GM06990 (cell line): ENCODE results near the gene DDR1.

Experiments
- DNase-seq: peaks from one replicate; pipeline ENCODE4 v3.0.0-alpha.2; 2011; ENCODE audit not compliant: insufficient read length; ENCODE audit errors: extremely low read depth
- H3K27me3 ChIP-seq: replicated peaks from 2 replicates; pipeline ENCODE4 v1.6.0; 2011; ENCODE audit warnings: low read length; ENCODE audit not compliant: control insufficient read depth, insufficient read depth
- H3K36me3 ChIP-seq: 2 replicates; pipeline ENCODE4 v1.5.1; 2011; ENCODE audit warnings: low read length; ENCODE audit not compliant: control insufficient read depth, insufficient read depth
- H3K4me3 ChIP-seq: replicated peaks from 2 replicates; pipeline ENCODE4 v1.5.1; 2011; ENCODE audit warnings: low read depth, mild to moderate bottlenecking, control low read depth, low read length
- CTCF ChIP-seq: IDR thresholded peaks from 2 replicates; pipeline ENCODE4 v1.5.1; 2011; ENCODE audit warnings: low read length, control low read depth, mild to moderate bottlenecking, inconsistent platforms; ENCODE audit not compliant: insufficient read depth, poor library complexity, severe bottlenecking

The DDR1 gene

DNA sequence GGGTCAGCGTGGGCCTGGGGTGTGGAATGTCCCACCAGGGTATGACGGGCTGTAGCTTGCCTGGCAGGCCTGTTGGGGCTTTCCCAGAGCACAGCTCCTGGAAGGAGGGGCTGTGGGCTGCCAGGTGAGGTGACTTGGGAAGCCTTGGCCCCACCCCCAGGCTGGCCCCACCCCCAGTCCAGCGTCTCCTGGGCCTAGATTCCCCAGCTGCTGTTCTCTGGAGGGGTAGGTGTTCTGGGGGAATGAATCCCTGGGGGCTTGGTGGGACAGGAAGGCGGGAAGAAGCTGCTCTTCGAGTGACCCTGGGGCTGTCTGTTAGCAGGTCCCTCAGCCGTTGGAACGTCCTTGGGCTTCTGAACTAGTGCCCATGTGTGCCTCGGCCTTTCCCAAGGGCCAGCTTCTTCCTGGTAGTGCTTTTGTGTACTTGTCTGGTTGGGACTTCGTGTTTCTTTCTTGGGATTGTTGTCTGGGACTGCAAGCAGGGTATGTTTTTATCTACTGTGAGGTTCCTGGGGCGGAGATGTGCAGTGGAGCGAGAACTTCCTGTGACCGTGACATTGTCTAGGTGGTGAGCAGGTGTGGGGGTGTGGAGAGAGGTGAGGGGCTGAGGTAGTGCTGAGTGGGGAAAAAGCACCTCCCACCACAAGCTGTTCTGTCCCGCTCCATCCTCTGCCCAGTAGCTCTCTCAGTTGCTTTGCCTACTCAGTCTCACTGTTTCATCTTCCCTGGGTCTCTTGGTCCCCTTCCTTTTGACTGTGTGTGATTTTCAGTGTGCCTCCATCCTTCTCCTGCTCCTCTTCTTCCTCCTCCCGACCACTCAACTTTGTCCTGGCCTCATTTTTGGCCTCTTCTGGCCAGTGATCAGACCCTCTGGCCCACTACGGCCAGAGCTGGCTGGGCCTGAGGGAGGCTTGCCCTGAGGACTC, 1.3 kb upstream of the DDR1 start:
- TF ChIP-seq CTCF: no peak
- peak overlapping the region; percentile 48 for H3K4me3 ChIP-seq
- H3K36me3 ChIP-seq: no peaks in the 10 kb centered on the region
- H3K27me3 ChIP-seq: no peaks in the 10 kb centered on the region
- peak; percentile 62 for DNase-seq

DNA sequence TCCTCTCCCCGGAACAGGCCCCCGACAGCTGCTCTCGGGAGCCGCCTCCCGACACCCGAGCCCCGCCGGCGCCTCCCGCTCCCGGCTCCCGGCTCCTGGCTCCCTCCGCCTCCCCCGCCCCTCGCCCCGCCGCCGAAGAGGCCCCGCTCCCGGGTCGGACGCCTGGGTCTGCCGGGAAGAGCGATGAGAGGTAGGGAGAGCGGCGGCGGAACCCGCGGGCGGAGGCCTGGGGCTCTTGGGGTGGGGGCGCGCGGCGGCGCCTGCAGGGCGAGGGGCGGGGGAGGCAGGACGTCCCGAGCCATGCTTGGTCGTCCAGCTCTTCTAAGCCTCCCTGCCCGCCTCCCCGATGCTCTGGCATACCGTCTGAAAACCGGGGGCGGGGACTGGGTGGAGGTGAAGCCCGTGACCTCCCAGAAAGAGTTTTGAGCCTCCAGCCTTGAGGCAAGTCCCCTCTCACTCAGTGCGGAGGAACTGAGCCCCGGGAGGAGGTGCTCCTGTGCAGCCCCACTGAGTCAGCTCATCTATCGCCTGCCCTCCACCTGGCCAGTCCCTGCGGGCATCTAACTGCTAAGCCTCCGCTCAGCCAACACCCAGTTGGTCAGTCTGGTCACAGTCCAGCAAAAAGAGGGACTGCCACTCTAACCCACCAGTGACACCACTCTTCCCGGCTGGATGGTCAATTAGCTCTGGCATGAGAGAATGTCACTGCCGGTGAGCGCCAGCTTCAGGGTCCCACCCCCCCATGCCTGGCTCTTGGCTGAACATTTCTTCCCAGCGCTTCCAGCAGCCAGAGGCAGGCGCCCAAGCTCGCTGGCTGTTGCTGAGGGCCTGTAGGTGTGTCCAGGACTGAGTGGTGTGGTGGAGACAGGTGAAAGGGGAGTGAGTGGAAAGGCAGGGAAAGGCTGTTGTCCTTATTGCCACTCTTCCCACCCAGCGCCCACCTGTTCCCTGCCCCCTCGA, 482 bp downstream of the DDR1 start:
- H3K4me3 ChIP-seq: peak overlapping the region; percentile 67
- no peak for TF ChIP-seq CTCF
- peaks cover 1% of the 10 kb centered on the region; the same call in 1 of the 2 replicates for H3K36me3 ChIP-seq
- DNase-seq: peak; percentile 41
- no peaks in the 10 kb centered on the region for H3K27me3 ChIP-seq

DNA sequence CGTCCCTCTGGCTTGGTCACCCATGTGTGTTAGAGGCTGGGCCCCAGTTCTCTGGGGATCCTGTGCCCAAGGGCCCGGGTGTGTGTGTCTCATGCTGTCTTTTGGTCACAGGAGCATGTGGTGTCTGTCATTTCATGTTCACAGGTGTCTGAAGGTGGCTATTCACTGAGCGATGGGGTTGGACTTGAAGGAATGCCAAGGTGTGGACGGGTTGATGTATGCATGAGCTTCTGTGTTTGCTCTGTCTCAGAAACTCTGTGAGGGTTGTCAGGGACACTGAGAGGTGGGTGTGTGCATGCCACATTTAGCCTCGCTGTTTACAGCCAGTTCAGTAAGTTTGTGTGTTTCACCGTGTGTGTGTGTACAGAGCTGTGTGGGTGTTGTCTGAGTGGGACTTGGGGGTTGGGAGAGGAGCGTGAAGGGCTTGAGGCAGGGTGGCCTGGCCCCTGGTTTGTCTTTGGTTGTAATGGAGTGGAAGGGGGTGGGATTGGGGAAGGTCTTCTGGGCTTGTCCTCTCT, 1.2 kb downstream of the DDR1 start:
- Histone ChIP-seq H3K27me3 (no peaks in the 10 kb centered on the region), H3K4me3 (peak overlapping the region; percentile 67), H3K36me3 (peaks cover 5% of the 10 kb centered on the region)
- TF ChIP-seq CTCF: no peak
- DNase-seq: no peak

DNA sequence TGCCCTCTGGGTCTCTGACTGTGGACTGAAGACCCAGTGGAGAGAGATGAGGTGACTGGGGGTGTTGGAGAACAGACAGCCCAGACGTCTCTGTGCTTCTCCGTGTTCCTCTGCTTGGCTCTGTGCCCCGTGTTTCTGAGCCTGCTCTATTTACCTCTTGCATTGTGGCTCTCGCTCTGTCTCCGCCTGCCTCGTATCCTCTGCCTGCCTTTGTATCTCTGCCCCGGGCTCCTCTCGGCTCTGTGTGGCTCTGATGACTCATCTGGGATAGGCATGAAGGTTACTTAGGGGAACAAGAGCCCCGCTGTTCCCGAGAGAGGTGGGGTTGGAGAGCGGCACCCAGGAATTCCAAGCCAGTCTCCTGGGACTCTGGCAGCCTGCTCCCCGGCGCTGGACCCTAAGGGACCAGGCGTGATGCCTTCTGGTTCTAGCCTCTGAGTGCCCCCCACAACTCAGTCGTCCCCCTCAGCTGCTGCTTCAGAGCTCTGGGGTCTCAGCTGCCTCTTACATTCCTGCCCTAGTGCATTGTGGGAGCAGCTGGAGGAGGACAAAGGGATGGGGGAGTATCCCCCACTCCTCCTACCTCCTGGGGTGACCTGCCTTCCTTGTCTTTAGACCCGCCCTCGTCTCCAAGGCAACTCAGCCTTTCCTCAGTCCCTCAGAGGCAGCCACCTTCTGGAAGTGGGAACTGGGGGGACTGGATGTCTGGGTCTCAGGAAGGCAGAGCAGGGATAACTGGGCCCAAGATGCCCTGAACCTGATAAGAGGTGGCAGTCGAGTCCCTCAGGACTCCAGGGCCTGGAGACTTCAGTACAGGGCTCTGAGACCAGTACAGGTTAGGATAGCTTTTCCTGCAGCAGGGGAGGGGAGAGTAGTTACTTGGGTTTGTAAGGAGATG, 1.9 kb downstream of the DDR1 start:
- no peaks in the 10 kb centered on the region for H3K27me3 ChIP-seq
- no peak for TF ChIP-seq CTCF
- no peak overlapping the region for H3K4me3 ChIP-seq
- no peak for DNase-seq
- H3K36me3 ChIP-seq: peaks cover 10% of the 10 kb centered on the region

GRCh38 chr6:30886897-30887255, 2.6 kb downstream of the DDR1 start:
- H3K36me3 ChIP-seq: peaks cover 10% of the 10 kb centered on the region
- H3K27me3 ChIP-seq: no peaks in the 10 kb centered on the region
- no peak for TF ChIP-seq CTCF
- no peak for DNase-seq
- H3K4me3 ChIP-seq: no peak overlapping the region
